ENCODE results near the gene SLC19A1. TPM values are rescaled to one million over a fixed set of nuclear protein-coding genes. Genes with fewer than 3 reads are reported as not detected.

The SLC19A1 gene
- total RNA-seq, 4 donors from 2014 or later: 10.7 to 70.8 (median 30.5) TPM

- no peaks in the 10 kb centered on the region for H3K27me3 ChIP-seq
- H3K9me3 ChIP-seq: peaks cover 0 to 16% (median 0%) of the 10 kb centered on the region in 4 donors
- H3K36me3 ChIP-seq: peaks cover 0 to 17% (median 0%) of the 10 kb centered on the region in 3 donors
- DNase-seq: peak in 2 of 3 donors; percentile 34 to 41
- H3K27ac ChIP-seq: no peak overlapping the region
- no peaks in the 10 kb centered on the region for H3K4me1 ChIP-seq
- no peak overlapping the region for H3K4me3 ChIP-seq
- no peak for TF ChIP-seq CTCF (IDR thresholded peaks at IDR 0.05)
- no peak for TF ChIP-seq POLR2A (IDR thresholded peaks at IDR 0.05)
Measured at GRCh38 chr21:45516071-45516670, 26.1 kb downstream of the SLC19A1 start.

- no peaks in the 10 kb centered on the region for H3K27me3 ChIP-seq
- peak in 2 of 3 donors; percentile 40 to 43 for DNase-seq
- H3K4me1 ChIP-seq: no peaks in the 10 kb centered on the region
- no peak overlapping the region for H3K4me3 ChIP-seq
- TF ChIP-seq CTCF (IDR thresholded peaks at IDR 0.05): no peak
- TF ChIP-seq POLR2A (IDR thresholded peaks at IDR 0.05): no peak
- H3K36me3 ChIP-seq: peaks cover 0 to 17% (median 0%) of the 10 kb centered on the region in 3 donors
- peaks cover 0 to 15% (median 0%) of the 10 kb centered on the region in 4 donors for H3K9me3 ChIP-seq
- no peak overlapping the region for H3K27ac ChIP-seq
Measured at GRCh38 chr21:45515241-45516061, 26.8 kb downstream of the SLC19A1 start.

- no peak overlapping the region for H3K4me3 ChIP-seq
- peaks cover 0 to 17% (median 0%) of the 10 kb centered on the region in 3 donors for H3K36me3 ChIP-seq
- DNase-seq: peak in 2 of 3 donors; percentile 26 to 39
- H3K27me3 ChIP-seq: no peaks in the 10 kb centered on the region
- H3K27ac ChIP-seq: no peak overlapping the region
- TF ChIP-seq POLR2A (IDR thresholded peaks at IDR 0.05): no peak
- no peak for TF ChIP-seq CTCF (IDR thresholded peaks at IDR 0.05)
- peaks cover 0 to 5% (median 0%) of the 10 kb centered on the region in 4 donors for H3K9me3 ChIP-seq
- no peaks in the 10 kb centered on the region for H3K4me1 ChIP-seq
Measured at GRCh38 chr21:45514311-45515021, 27.8 kb downstream of the SLC19A1 start.

- Histone ChIP-seq H3K27ac (no peak overlapping the region), H3K27me3 (no peaks in the 10 kb centered on the region), H3K36me3 (peaks cover 0 to 17% (median 0%) of the 10 kb centered on the region in 3 donors), H3K4me1 (no peaks in the 10 kb centered on the region), H3K4me3 (no peak overlapping the region), H3K9me3 (no peaks in the 10 kb centered on the region)
- DNase-seq: peak in 2 of 3 donors; percentile 40
- TF ChIP-seq POLR2A (IDR thresholded peaks at IDR 0.05): no peak
- TF ChIP-seq CTCF (IDR thresholded peaks at IDR 0.05): no peak
Measured at GRCh38 chr21:45513741-45514310, 28.4 kb downstream of the SLC19A1 start.

GRCh38 chr21:45513003-45513717 is 29.1 kb downstream of the SLC19A1 start:
- no peaks in the 10 kb centered on the region for H3K27me3 ChIP-seq
- peak in 1 of 3 donors; percentile 40 for DNase-seq
- no peaks in the 10 kb centered on the region for H3K9me3 ChIP-seq
- H3K4me3 ChIP-seq: no peak overlapping the region
- TF ChIP-seq POLR2A (IDR thresholded peaks at IDR 0.05) (no peak), CTCF (IDR thresholded peaks at IDR 0.05) (no peak)
- no peaks in the 10 kb centered on the region for H3K4me1 ChIP-seq
- H3K36me3 ChIP-seq: peaks cover 0 to 17% (median 0%) of the 10 kb centered on the region in 3 donors
- H3K27ac ChIP-seq: no peak overlapping the region

All from Peyer's patch (tissue), 4 donors.